GM23338 (cell line): ENCODE measurements around the gene EEIG2. TPM values are rescaled to one million over a fixed set of nuclear protein-coding genes. Genes with fewer than 3 reads are reported as not detected.

Experiments
- ATAC-seq: fragments of 200-7000 bp; cut with Tn5 transposase; 3 replicates; pipeline ENCODE4 v1.9.1; 2020
- DNase-seq: peaks from one replicate; pipeline ENCODE4 v3.0.0-alpha.2; 2015; ENCODE audit warnings: low spot score
- H2AFZ ChIP-seq: fragments of 200-600 bp; sonication (generic); 2 replicates; pipeline ENCODE4 v1.8.0; 2016; ENCODE audit warnings: antibody characterized with exemption, mild to moderate bottlenecking, moderate library complexity
- H3F3A ChIP-seq: fragments of 200-600 bp; sonication (generic); replicated peaks from 2 replicates; pipeline ENCODE4 v1.8.0; 2017; ENCODE audit warnings: antibody characterized with exemption, mixed run types, low read depth
- H3K27ac ChIP-seq: fragments of 200-600 bp; sonication (generic); 2 replicates; pipeline ENCODE4 v1.6.1; 2016; ENCODE audit warnings: low read depth
- H3K27me3 ChIP-seq: fragments of 200-600 bp; sonication (generic); 2 replicates; pipeline ENCODE4 v1.8.0; 2016; ENCODE audit warnings: mild to moderate bottlenecking, mixed run types, moderate library complexity; ENCODE audit not compliant: insufficient read depth
- H3K36me3 ChIP-seq: fragments of 200-600 bp; sonication (generic); 2 replicates; pipeline ENCODE4 v1.8.0; 2016; ENCODE audit warnings: mild to moderate bottlenecking; ENCODE audit not compliant: insufficient read depth
- H3K4me1 ChIP-seq: fragments of 200-600 bp; sonication (generic); 2 replicates; pipeline ENCODE4 v1.8.0; 2016; ENCODE audit warnings: mild to moderate bottlenecking, moderate library complexity; ENCODE audit not compliant: insufficient read depth
- H3K4me2 ChIP-seq: fragments of 200-600 bp; sonication (generic); 2 replicates; pipeline ENCODE4 v1.7.1; 2017; ENCODE audit warnings: mixed run types
- H3K4me3 ChIP-seq: fragments of 200-600 bp; sonication (generic); 2 replicates; pipeline ENCODE4 v1.6.1; 2016; ENCODE audit warnings: mixed run types
- H3K79me2 ChIP-seq: fragments of 200-600 bp; sonication (generic); replicated peaks from 2 replicates; pipeline ENCODE4 v1.8.0; 2017; ENCODE audit warnings: mild to moderate bottlenecking; ENCODE audit not compliant: insufficient read depth
- H3K9me2 ChIP-seq: fragments of 200-600 bp; sonication (generic); 2 replicates; pipeline ENCODE4 v1.8.0; 2017; ENCODE audit not compliant: insufficient read depth
- H4K20me1 ChIP-seq: fragments of 200-600 bp; sonication (generic); replicated peaks from 2 replicates; pipeline ENCODE4 v1.8.0; 2017; ENCODE audit warnings: mild to moderate bottlenecking; ENCODE audit not compliant: insufficient read depth
- H3K27ac Mint-ChIP-seq: 2 replicates; pipeline ENCODE4 v1.8.0; 2020; ENCODE audit warnings: inconsistent platforms, mild to moderate bottlenecking, moderate library complexity, mixed read lengths
- H3K27me3 Mint-ChIP-seq: 3 replicates; pipeline ENCODE4 v1.8.0; 2022; ENCODE audit warnings: low read depth, mild to moderate bottlenecking, moderate library complexity, mixed read lengths, inconsistent platforms; ENCODE audit not compliant: insufficient read depth, poor library complexity
- H3K36me3 Mint-ChIP-seq: 3 replicates; pipeline ENCODE4 v1.8.0; 2021; ENCODE audit warnings: low read depth, mild to moderate bottlenecking, inconsistent platforms, moderate library complexity, mixed read lengths
- H3K4me1 Mint-ChIP-seq: 3 replicates; pipeline ENCODE4 v1.8.0; 2020; ENCODE audit warnings: mild to moderate bottlenecking, inconsistent platforms, mixed read lengths
- H3K4me3 Mint-ChIP-seq: 3 replicates; pipeline ENCODE4 v1.8.0; 2021; ENCODE audit warnings: moderate library complexity, mild to moderate bottlenecking, inconsistent platforms, mixed read lengths
- H3K9me3 Mint-ChIP-seq: 3 replicates; pipeline ENCODE4 v1.8.0; 2020; ENCODE audit warnings: moderate library complexity, mild to moderate bottlenecking, inconsistent platforms, mixed read lengths
- CREB1 ChIP-seq: fragments of 250-450 bp; sonication (Bioruptor Pico); IDR thresholded peaks from 2 replicates; pipeline ENCODE4 v1.5.0; 2020; ENCODE audit warnings: low read depth, mild to moderate bottlenecking, moderate library complexity
- CTCF ChIP-seq, 2 experiments: fragments of 200-600 bp in 1 of 2; sonication (generic) in 1 of 2; conservative IDR thresholded peaks; 2 replicates each; pipeline versions ENCODE4 v1.5.1 to v1.6.1; 2016 to 2017; ENCODE audit warnings: antibody characterized with exemption in 2 of 2, low read depth in 2 of 2, mild to moderate bottlenecking in 2 of 2, moderate library complexity in 1 of 2
- EZH2 ChIP-seq: fragments of 200-600 bp; sonication (generic); IDR thresholded peaks from one replicate; pipeline ENCODE4 v1.8.0; 2017; ENCODE audit warnings: antibody characterized with exemption, mild to moderate bottlenecking, low read depth; ENCODE audit not compliant: unreplicated experiment
- EZH2phosphoT487 ChIP-seq: fragments of 200-600 bp; sonication (generic); IDR thresholded peaks from one replicate; pipeline ENCODE4 v1.8.1; 2018; ENCODE audit warnings: antibody characterized with exemption; ENCODE audit not compliant: unreplicated experiment
- JUNB ChIP-seq: IDR thresholded peaks from one replicate; pipeline ENCODE4 v1.6.1; 2016; ENCODE audit warnings: antibody characterized with exemption; ENCODE audit not compliant: unreplicated experiment
- NANOG ChIP-seq: IDR thresholded peaks from 2 replicates; pipeline ENCODE4 v1.6.1; 2016; ENCODE audit warnings: antibody characterized with exemption, borderline replicate concordance
- POLR2AphosphoS5 ChIP-seq: IDR thresholded peaks from 2 replicates; pipeline ENCODE4 v1.6.1; 2016; ENCODE audit warnings: antibody characterized with exemption, low read depth
- STAT1 ChIP-seq: IDR thresholded peaks from one replicate; pipeline ENCODE4 v1.6.1; 2016; ENCODE audit warnings: antibody characterized with exemption; ENCODE audit not compliant: unreplicated experiment
- ZNF114 ChIP-seq: fragments of 250-450 bp; sonication (Bioruptor Pico); IDR thresholded peaks from 2 replicates; pipeline ENCODE4 v1.5.0; 2020; ENCODE audit warnings: mild to moderate bottlenecking, moderate library complexity
- ZNF331 ChIP-seq: fragments of 250-450 bp; sonication (Bioruptor Pico); IDR thresholded peaks from 2 replicates; pipeline ENCODE4 v1.5.0; 2020; ENCODE audit warnings: low read depth, mild to moderate bottlenecking, moderate library complexity
- polyA plus RNA-seq: library from polyadenylated mRNA; unstranded; fragments of >200 nt; fragmentation: Nextera tagmentation; extraction: Ambion mirVana; gene quantifications from 2 replicates; pipeline ENCODE4 v1.2.1, GENCODE V29; 2016
- total RNA-seq: library from RNA; depleted of rRNA; stranded (reverse); fragments of >200 nt; shearing (Covaris generic); gene quantifications from 2 replicates; pipeline ENCODE4 v1.2.3, GENCODE V29; 2014
- TF ChIP-seq, protein P1 (sequence below): IDR thresholded peaks from 2 replicates; pipeline ENCODE4 v1.6.1; 2016; ENCODE audit warnings: antibody characterized with exemption
- TF ChIP-seq, protein P2 (sequence below): IDR thresholded peaks from one replicate; pipeline ENCODE4 v1.6.1; 2018; ENCODE audit warnings: antibody characterized with exemption; ENCODE audit not compliant: unreplicated experiment

The EEIG2 gene
- total and polyA plus RNA-seq, 2 experiments from 2014 or later = 7.9 to 44.5 TPM

DNA sequence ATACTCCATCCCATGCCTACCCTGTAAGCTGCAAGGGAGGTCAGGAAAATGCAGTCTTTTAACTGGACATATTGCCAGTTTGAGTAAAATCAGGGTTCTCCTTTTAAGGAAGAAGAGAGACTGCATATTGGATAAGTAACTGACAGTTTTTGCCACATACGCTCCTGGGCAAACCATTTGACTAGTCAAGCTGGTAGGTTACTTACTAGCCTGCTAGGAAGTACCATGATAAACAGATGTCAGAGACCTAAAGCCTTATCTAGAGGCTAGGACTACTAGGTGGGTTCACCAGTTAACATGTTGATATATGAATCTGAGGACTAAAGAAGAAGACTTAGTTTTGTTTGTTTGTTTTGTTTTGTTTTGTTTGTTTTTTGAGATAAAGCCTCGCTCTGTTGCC is 33.5 kb downstream of the EEIG2 start:
- H3K36me3 ChIP-seq = no peaks in the 10 kb centered on the region
- no peaks in the 10 kb centered on the region for H3F3A ChIP-seq
- H3K79me2 ChIP-seq = peaks cover 72% of the 10 kb centered on the region
- Mint-ChIP-seq H3K27me3 (no peaks in the 10 kb centered on the region), H3K27ac (no peak overlapping the region), H3K4me1 (peaks cover 17% of the 10 kb centered on the region), H3K36me3 (no peaks in the 10 kb centered on the region), H3K4me3 (no peak overlapping the region), H3K9me3 (no peaks in the 10 kb centered on the region)
- H3K4me3 ChIP-seq = no peak overlapping the region
- no peak overlapping the region for H3K4me2 ChIP-seq
- H3K9me2 ChIP-seq = no peaks in the 10 kb centered on the region
- no peak overlapping the region for H2AFZ ChIP-seq
- no peak for TF ChIP-seq JUNB
- TF ChIP-seq, protein P1, sequence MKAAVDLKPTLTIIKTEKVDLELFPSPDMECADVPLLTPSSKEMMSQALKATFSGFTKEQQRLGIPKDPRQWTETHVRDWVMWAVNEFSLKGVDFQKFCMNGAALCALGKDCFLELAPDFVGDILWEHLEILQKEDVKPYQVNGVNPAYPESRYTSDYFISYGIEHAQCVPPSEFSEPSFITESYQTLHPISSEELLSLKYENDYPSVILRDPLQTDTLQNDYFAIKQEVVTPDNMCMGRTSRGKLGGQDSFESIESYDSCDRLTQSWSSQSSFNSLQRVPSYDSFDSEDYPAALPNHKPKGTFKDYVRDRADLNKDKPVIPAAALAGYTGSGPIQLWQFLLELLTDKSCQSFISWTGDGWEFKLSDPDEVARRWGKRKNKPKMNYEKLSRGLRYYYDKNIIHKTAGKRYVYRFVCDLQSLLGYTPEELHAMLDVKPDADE = no peak
- TF ChIP-seq NANOG = no peak
- no peak for TF ChIP-seq CREB1 (CRISPR knock-in tag)
- TF ChIP-seq ZNF114 = no peak
- TF ChIP-seq ZNF331 (CRISPR knock-in tag) = no peak
- no peak for TF ChIP-seq EZH2phosphoT487
- H3K4me1 ChIP-seq = peaks cover 6% of the 10 kb centered on the region; the same call in 1 of the 2 replicates
- DNase-seq = no peak
- H3K27ac ChIP-seq = no peak overlapping the region
- H4K20me1 ChIP-seq = peaks cover 13% of the 10 kb centered on the region
- no peaks in the 10 kb centered on the region for H3K27me3 ChIP-seq
- ATAC-seq = no peak

GRCh38 chr1:108595507-108595906 is 35.6 kb downstream of the EEIG2 start:
- H3K36me3 ChIP-seq = no peaks in the 10 kb centered on the region
- H3F3A ChIP-seq = no peaks in the 10 kb centered on the region
- H3K4me3 ChIP-seq = no peak overlapping the region
- no peak overlapping the region for H3K27ac Mint-ChIP-seq
- no peaks in the 10 kb centered on the region for H3K9me2 ChIP-seq
- H3K79me2 ChIP-seq = peaks cover 63% of the 10 kb centered on the region
- H4K20me1 ChIP-seq = peaks cover 8% of the 10 kb centered on the region
- no peaks in the 10 kb centered on the region for H3K9me3 Mint-ChIP-seq
- no peak overlapping the region for H2AFZ ChIP-seq
- no peak for ATAC-seq
- H3K27ac ChIP-seq = no peak overlapping the region
- H3K4me3 Mint-ChIP-seq = no peak overlapping the region
- peaks cover 2% of the 10 kb centered on the region for H3K27me3 Mint-ChIP-seq
- no peaks in the 10 kb centered on the region for H3K36me3 Mint-ChIP-seq
- H3K27me3 ChIP-seq = no peaks in the 10 kb centered on the region
- H3K4me1 ChIP-seq = no peaks in the 10 kb centered on the region; the same call in 1 of the 2 replicates
- peaks cover 11% of the 10 kb centered on the region for H3K4me1 Mint-ChIP-seq
- DNase-seq = peak; percentile 58
- no peak overlapping the region for H3K4me2 ChIP-seq
- TF ChIP-seq POLR2AphosphoS5 (no peak), ZNF331 (CRISPR knock-in tag) (no peak), NANOG (no peak), EZH2phosphoT487 (no peak), STAT1 (no peak), CTCF (conservative IDR thresholded peaks at IDR 0.05; ENCODE audit: low read depth in 2 of 2) (no peak), JUNB (no peak), EZH2 (no peak), ZNF114 (no peak)
- TF ChIP-seq, protein P1 = no peak
- TF ChIP-seq, protein P2, sequence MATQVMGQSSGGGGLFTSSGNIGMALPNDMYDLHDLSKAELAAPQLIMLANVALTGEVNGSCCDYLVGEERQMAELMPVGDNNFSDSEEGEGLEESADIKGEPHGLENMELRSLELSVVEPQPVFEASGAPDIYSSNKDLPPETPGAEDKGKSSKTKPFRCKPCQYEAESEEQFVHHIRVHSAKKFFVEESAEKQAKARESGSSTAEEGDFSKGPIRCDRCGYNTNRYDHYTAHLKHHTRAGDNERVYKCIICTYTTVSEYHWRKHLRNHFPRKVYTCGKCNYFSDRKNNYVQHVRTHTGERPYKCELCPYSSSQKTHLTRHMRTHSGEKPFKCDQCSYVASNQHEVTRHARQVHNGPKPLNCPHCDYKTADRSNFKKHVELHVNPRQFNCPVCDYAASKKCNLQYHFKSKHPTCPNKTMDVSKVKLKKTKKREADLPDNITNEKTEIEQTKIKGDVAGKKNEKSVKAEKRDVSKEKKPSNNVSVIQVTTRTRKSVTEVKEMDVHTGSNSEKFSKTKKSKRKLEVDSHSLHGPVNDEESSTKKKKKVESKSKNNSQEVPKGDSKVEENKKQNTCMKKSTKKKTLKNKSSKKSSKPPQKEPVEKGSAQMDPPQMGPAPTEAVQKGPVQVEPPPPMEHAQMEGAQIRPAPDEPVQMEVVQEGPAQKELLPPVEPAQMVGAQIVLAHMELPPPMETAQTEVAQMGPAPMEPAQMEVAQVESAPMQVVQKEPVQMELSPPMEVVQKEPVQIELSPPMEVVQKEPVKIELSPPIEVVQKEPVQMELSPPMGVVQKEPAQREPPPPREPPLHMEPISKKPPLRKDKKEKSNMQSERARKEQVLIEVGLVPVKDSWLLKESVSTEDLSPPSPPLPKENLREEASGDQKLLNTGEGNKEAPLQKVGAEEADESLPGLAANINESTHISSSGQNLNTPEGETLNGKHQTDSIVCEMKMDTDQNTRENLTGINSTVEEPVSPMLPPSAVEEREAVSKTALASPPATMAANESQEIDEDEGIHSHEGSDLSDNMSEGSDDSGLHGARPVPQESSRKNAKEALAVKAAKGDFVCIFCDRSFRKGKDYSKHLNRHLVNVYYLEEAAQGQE = no peak
